GM23248 (cell line): ENCODE results near the gene HIVEP3. TPM values are rescaled to one million over a fixed set of nuclear protein-coding genes. Genes with fewer than 3 reads are reported as not detected.

Source experiments
- DNase-seq: peaks from one replicate; pipeline ENCODE4 v3.0.0-alpha.2; 2015
- H2AFZ ChIP-seq: fragments of 200-600 bp; sonication (generic); 2 replicates; pipeline ENCODE4 v1.6.1; 2016; ENCODE audit warnings: antibody characterized with exemption
- H3F3A ChIP-seq: fragments of 200-600 bp; sonication (generic); 2 replicates; pipeline ENCODE4 v1.6.1; 2016; ENCODE audit warnings: mild to moderate bottlenecking, antibody characterized with exemption, mixed run types; ENCODE audit not compliant: insufficient read depth
- H3K27ac ChIP-seq: fragments of 200-600 bp; sonication (generic); 2 replicates; pipeline ENCODE4 v1.5.1; 2016; ENCODE audit warnings: mild to moderate bottlenecking
- H3K27me3 ChIP-seq: fragments of 200-600 bp; sonication (generic); replicated peaks from 2 replicates; pipeline ENCODE4 v1.6.1; 2016; ENCODE audit warnings: mild to moderate bottlenecking; ENCODE audit not compliant: insufficient read depth
- H3K36me3 ChIP-seq: fragments of 200-600 bp; sonication (generic); 2 replicates; pipeline ENCODE4 v1.6.1; 2016; ENCODE audit warnings: low read depth, mild to moderate bottlenecking
- H3K4me1 ChIP-seq: fragments of 200-600 bp; sonication (generic); 2 replicates; pipeline ENCODE4 v1.6.1; 2016; ENCODE audit warnings: mild to moderate bottlenecking; ENCODE audit not compliant: insufficient read depth
- H3K4me2 ChIP-seq: fragments of 200-600 bp; sonication (generic); one replicate; pipeline ENCODE4 v1.6.1; 2016; ENCODE audit warnings: mild to moderate bottlenecking; ENCODE audit not compliant: unreplicated experiment
- H3K4me3 ChIP-seq: fragments of 200-600 bp; sonication (generic); 2 replicates; pipeline ENCODE4 v1.5.1; 2016; ENCODE audit warnings: mild to moderate bottlenecking
- H3K79me2 ChIP-seq: fragments of 200-600 bp; sonication (generic); 2 replicates; pipeline ENCODE4 v1.6.1; 2016; ENCODE audit warnings: mild to moderate bottlenecking; ENCODE audit not compliant: insufficient read depth
- H3K9ac ChIP-seq: fragments of 200-600 bp; sonication (generic); 2 replicates; pipeline ENCODE4 v1.6.1; 2016; ENCODE audit warnings: mild to moderate bottlenecking
- H3K9me2 ChIP-seq: fragments of 200-600 bp; sonication (generic); 2 replicates; pipeline ENCODE4 v1.6.1; 2016; ENCODE audit warnings: mixed run types, mild to moderate bottlenecking, moderate library complexity; ENCODE audit not compliant: insufficient read depth
- H3K9me3 ChIP-seq: fragments of 200-600 bp; sonication (generic); one replicate; pipeline ENCODE4 v1.6.1; 2017; ENCODE audit warnings: low read depth
- H4K20me1 ChIP-seq: fragments of 200-600 bp; sonication (generic); 2 replicates; pipeline ENCODE4 v1.6.0; 2016; ENCODE audit not compliant: insufficient read depth
- EZH2 ChIP-seq: fragments of 200-600 bp; sonication (generic); IDR thresholded peaks from 2 replicates; pipeline ENCODE4 v1.6.1; 2018; ENCODE audit warnings: antibody characterized with exemption, mild to moderate bottlenecking; ENCODE audit not compliant: insufficient read depth, poor library complexity, severe bottlenecking
- EZH2phosphoT487 ChIP-seq: fragments of 200-600 bp; sonication (generic); IDR thresholded peaks from 2 replicates; pipeline ENCODE4 v1.6.1; 2018; ENCODE audit warnings: antibody characterized with exemption, moderate library complexity, mild to moderate bottlenecking, low read depth; ENCODE audit not compliant: insufficient read depth
- WGBS, 2 experiments: methylation state at CpG; one replicate each; pipeline ENCODE4 v1.1.6; 2015 to 2017; ENCODE audit warnings: low lambda C conversion rate in 2 of 2, low coverage in 1 of 2; ENCODE audit errors: missing lambda C conversion rate in 2 of 2; 5-methylcytosine and 5-hydroxymethylcytosine counted together
- in situ Hi-C: fragments of 300-500 bp; cut with MboI; formaldehyde crosslinking; loops from 2 replicates; pipeline ENCODE4 v1.15.0; 2020
- polyA plus RNA-seq: library from polyadenylated mRNA; unstranded; fragments of >200 nt; fragmentation: Nextera tagmentation; extraction: Ambion mirVana; gene quantifications from 2 replicates; pipeline ENCODE4 v1.2.1, GENCODE V29; 2016
- total RNA-seq: library from RNA; depleted of rRNA; stranded (reverse); fragments of >200 nt; shearing (Covaris generic); gene quantifications from 2 replicates; pipeline ENCODE4 v1.2.3, GENCODE V29; 2014

The HIVEP3 gene
- total and polyA plus RNA-seq, 2 experiments from 2014 or later, result 1.7 to 7.2 TPM

- H3K4me2 ChIP-seq, result no peak overlapping the region
- H3F3A ChIP-seq, result no peaks in the 10 kb centered on the region
- in situ Hi-C loops, result no loop called here
- H3K9me2 ChIP-seq, result no peaks in the 10 kb centered on the region
- H3K4me3 ChIP-seq, result no peak overlapping the region
- no peak overlapping the region for H3K27ac ChIP-seq
- TF ChIP-seq EZH2, result no peak
- 92 to 95% methylated on average over 6 of the region's 6 CpGs for WGBS, 2 experiments
- no peaks in the 10 kb centered on the region for H3K9me3 ChIP-seq
- peaks cover 4% of the 10 kb centered on the region; the same call in 1 of the 2 replicates for H3K4me1 ChIP-seq
- DNase-seq, result no peak
- H3K79me2 ChIP-seq, result no peaks in the 10 kb centered on the region
- H3K9ac ChIP-seq, result no peak overlapping the region
- no peaks in the 10 kb centered on the region for H3K27me3 ChIP-seq
- H2AFZ ChIP-seq, result no peak overlapping the region
- H3K36me3 ChIP-seq, result no peaks in the 10 kb centered on the region
- H4K20me1 ChIP-seq, result no peaks in the 10 kb centered on the region
Measured at GRCh38 chr1:41580021-41580420, 338.7 kb downstream of the HIVEP3 start.

- no peaks in the 10 kb centered on the region for H4K20me1 ChIP-seq
- no peaks in the 10 kb centered on the region for H3F3A ChIP-seq
- in situ Hi-C loops, result loop anchor here (10.0 kb wide), 1 partner anchor 216 kb away; no protein-coding TSS in a partner anchor
- no peaks in the 10 kb centered on the region for H3K27me3 ChIP-seq
- DNase-seq, result peak; percentile 30
- H3K79me2 ChIP-seq, result no peaks in the 10 kb centered on the region
- peaks cover 4% of the 10 kb centered on the region; the same call in 1 of the 2 replicates for H3K4me1 ChIP-seq
- H3K36me3 ChIP-seq, result no peaks in the 10 kb centered on the region
- H3K9me3 ChIP-seq, result no peaks in the 10 kb centered on the region
- TF ChIP-seq EZH2phosphoT487, result no peak
- no peak for TF ChIP-seq EZH2
- no peak overlapping the region for H2AFZ ChIP-seq
- H3K27ac ChIP-seq, result no peak overlapping the region
- WGBS, 2 experiments, result 69 to 70% methylated on average over 4 of the region's 4 CpGs
- H3K9ac ChIP-seq, result no peak overlapping the region
- H3K9me2 ChIP-seq, result no peaks in the 10 kb centered on the region
- no peak overlapping the region for H3K4me2 ChIP-seq
- no peak overlapping the region for H3K4me3 ChIP-seq
Measured at GRCh38 chr1:41578712-41579335, 339.9 kb downstream of the HIVEP3 start.

DNA sequence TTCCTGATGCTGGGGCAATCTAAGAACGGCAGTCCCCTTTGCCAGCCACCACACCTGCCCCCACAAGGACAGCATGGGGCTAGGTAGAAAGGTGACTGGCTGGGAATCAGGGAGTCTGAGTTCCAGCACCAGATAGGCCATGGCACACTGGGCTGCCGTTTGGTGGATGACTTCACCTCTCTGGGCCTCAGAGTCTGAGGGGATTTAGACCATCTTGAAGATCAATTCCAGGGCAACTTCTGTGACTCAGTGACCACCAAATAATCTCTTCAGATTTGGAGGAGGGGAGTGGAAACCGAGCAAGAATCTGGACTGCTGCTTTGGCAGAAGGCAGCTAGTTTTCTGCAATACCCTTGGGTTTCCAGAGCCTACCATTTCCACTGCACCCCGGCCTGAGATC lies 342.1 kb downstream of the HIVEP3 start:
- Histone ChIP-seq H4K20me1 (no peaks in the 10 kb centered on the region), H3K27ac (no peak overlapping the region), H3K9me3 (no peaks in the 10 kb centered on the region), H3K27me3 (no peaks in the 10 kb centered on the region), H3K79me2 (no peaks in the 10 kb centered on the region), H3K4me2 (no peak overlapping the region), H3K4me1 (peaks cover 4% of the 10 kb centered on the region; the same call in 1 of the 2 replicates), H3K9me2 (no peaks in the 10 kb centered on the region), H2AFZ (no peak overlapping the region), H3K36me3 (no peaks in the 10 kb centered on the region), H3K9ac (no peak overlapping the region), H3K4me3 (no peak overlapping the region), H3F3A (no peaks in the 10 kb centered on the region)
- no peak for TF ChIP-seq EZH2phosphoT487
- TF ChIP-seq EZH2, result no peak
- 44 to 53% methylated on average over 4 of the region's 4 CpGs for WGBS, 2 experiments
- peak; percentile 33 for DNase-seq
- in situ Hi-C loops, result loop anchor here (10.0 kb wide), 1 partner anchor 218 kb away; no protein-coding TSS in a partner anchor

- DNase-seq, result no peak
- Histone ChIP-seq H4K20me1 (no peaks in the 10 kb centered on the region), H3K4me2 (no peak overlapping the region), H3K9me3 (no peaks in the 10 kb centered on the region), H3K4me3 (no peak overlapping the region), H3K27me3 (no peaks in the 10 kb centered on the region), H2AFZ (no peak overlapping the region), H3K9me2 (no peaks in the 10 kb centered on the region), H3K36me3 (no peaks in the 10 kb centered on the region), H3K27ac (no peak overlapping the region), H3K4me1 (peaks cover 4% of the 10 kb centered on the region; the same call in 1 of the 2 replicates), H3K79me2 (no peaks in the 10 kb centered on the region), H3F3A (no peaks in the 10 kb centered on the region), H3K9ac (no peak overlapping the region)
- TF ChIP-seq EZH2phosphoT487 (no peak), EZH2 (no peak)
- in situ Hi-C loops, result loop anchor here (10.0 kb wide), 1 partner anchor 219 kb away; no protein-coding TSS in a partner anchor
- WGBS, 2 experiments, result 62 to 69% methylated on average over 3 of the region's 3 CpGs
Measured at GRCh38 chr1:41576206-41576605, 342.5 kb downstream of the HIVEP3 start.
